Medulla oblongata (tissue), 1 donor: ENCODE measurements around the gene MRPL14.
A peak's percentile ranks its signal among the peaks of the same experiment; 100 is the strongest.

Experiments
- DNase-seq: peaks from one replicate; pipeline ENCODE4 v3.0.0-alpha.2; 2015; ENCODE audit errors: extremely low spot score

The MRPL14 gene

GRCh38 chr6:44126320-44127149 is 717 bp downstream of the MRPL14 start:
- DNase-seq, result peak; percentile 41

DNA sequence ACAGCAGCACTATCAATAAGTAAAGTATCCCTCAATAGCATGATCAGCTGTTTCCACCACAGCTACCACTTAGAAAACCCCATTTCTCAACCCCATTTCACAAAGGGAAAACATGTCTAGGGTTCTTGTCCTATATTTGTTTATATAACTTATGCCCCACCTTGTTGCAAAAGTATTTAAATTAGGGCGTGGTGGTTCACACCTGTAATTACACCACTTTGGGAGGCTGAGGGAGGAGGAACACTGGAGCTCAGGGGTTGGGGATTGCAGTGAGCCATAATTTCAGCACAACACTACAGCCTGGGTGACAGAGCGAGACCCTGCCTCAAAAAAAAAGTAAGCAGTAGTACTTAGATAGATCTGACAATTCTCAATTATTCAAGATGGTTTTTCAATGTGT is 3.7 kb downstream of the MRPL14 start:
- DNase-seq, result no peak

GRCh38 chr6:44122801-44123200 is 4.5 kb downstream of the MRPL14 start:
- no peak for DNase-seq

DNA sequence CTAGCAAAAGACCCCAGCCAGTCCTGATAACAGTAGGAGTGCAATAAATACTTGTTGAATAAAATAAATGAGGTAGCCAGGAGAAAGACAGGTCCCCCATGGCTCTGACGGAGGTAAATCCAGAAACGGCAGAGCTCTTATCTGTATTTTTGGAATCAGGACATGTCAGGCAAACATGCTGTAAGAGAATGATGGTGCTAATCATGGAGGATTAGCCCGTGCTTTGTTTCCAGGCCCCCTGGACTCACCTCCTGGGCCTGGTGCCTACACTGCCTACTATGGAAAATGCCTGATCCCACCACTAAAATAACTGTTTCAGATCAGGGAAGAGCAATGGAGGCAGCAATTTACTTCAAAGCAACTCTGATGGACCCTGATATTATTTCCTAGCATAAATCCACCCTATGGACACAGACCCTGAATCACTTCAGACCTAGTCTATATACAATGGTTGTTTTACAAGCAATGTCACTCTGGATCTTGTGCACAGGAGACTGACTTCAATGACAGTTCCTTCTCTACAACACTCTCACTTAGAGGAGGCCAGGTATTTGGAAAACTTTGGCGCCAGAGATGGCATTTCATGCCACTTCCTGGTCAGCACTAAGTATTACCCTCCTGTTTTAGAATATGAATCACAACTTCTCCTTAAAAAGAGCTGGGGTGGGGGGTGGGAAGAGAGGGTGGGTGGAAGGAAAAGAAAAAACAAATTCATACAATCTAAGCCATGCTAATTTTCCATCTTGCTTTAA is 6.4 kb downstream of the MRPL14 start:
- DNase-seq, result no peak

DNA sequence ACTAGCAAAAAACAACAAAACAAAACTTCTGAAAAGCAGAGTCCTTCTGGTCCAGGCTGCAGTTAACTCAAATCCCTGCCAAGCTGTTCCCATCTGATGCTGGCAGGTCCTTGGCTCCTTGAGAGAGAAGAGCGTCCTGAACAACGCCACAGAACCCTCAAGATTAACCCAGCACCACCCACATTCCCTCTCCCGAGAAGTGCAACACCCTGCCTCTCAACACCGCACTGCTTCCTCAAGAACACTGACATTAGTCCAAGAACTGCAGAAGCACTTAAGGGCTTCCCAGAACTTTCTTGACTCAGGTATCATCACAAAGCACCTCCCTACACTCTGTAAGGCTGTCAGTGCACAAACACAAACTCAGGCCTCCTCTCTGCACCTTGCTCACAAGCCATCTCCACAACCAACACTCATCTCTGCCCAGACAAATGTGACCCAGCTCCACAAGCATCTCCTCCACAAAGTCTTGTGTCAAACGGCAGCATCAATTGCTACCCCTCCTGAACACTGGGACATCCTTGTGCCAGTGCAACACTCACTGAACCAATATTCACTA is 7.5 kb downstream of the MRPL14 start:
- no peak for DNase-seq

- no peak for DNase-seq
Observed at GRCh38 chr6:44117397-44118128, 9.7 kb downstream of the MRPL14 start.

DNA sequence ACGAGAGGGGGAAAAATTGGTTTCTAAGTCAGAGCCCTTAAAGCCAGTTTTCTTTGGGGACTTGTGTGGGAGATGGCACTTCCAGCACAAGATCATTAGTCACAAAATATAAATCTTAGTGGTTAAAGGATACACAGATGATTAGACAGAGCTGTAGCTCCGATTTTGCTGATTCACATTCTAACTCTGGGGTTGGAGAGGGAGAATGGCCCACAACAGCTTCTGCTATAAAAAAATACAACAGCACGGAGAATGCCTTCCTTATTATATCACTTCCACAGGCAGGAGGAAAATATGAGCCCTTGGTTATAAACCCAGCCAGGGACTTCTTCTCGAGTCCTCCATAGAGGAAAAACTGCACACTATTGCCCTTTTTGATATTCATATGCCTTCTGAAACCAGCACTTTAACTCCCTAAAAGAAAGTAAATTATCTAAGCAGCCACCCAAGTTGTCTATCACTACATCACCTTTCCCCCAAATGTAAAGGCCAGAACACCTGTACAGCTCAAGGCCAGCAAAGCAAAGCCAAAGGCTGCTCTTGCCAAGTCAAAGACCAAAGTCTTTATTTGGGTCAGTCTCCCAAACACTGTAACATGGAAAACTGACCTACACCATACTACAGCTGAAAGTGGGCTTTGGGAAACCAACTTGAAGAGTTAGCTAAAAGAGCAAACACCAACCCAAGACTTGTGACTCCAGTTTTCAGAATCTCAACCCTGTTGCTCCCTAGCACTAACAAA is 10.4 kb downstream of the MRPL14 start:
- no peak for DNase-seq

DNA sequence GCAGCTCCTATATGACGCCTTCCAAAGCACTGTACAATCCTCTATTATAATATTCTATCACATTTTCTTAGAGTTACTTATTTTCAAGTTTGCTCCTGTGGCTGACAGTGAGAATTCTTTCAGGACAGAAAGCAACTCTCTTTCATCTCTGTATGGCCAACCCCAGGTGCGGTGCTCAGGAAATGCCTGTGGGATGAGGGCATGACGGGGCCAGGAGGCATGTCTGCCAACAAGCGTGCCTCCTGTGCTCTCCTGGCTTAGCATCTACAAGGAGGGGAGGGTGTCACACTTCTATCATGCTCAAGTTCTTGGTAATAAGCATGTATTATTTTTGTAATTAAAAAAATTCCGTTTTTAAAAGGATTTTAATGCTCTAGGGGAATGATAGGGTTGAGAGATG is 11.4 kb downstream of the MRPL14 start:
- DNase-seq, result no peak

- DNase-seq, result no peak
Observed at GRCh38 chr6:44113414-44113813, 13.8 kb downstream of the MRPL14 start.

DNA sequence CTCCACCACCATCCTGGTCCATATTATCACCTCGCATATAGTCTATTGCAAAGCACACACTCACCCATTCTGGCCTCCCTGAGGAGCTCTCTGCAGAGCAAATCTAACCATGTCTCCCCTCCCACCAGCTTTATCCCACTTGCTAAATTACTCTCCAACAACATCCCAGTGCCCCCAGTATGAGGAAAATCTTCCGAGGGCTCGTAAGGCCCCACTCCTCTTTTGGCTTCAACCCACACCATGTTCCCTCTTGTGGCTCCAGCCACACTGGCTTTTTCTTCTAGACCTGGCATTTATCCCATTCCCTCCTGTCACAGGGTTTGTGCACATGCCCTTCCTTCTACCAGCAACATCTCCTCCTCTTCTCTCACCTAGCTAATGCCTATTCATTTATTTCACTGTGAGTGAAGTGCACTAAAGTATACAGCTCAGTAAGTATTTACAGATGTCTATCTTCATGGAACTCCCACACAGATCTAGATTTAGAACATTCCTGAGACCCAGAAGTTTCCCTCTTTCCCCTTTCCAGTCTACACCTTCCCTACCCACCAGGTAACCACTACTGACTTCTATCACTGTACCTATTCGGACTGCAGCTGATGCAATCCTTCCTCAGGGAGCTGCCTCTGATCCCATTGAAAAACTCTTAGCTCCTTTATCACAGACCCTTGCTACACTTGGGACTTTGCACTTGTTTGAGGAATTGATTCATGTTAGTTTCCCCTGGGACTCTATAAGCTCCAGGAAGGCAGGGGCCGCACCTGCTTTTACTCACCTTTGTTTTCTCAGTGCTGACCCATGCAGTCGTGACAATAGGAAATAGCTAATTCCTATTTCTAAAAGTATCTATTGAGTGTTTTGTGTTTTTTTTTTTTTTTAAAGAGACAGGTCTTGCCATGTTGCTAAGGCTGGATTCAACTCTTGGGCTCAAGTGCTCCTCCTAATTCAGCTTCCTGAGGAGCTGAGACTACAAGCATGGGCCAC is 15.5 kb downstream of the MRPL14 start:
- no peak for DNase-seq

GRCh38 chr6:44110966-44111365 is 16.3 kb downstream of the MRPL14 start:
- DNase-seq, result no peak

DNA sequence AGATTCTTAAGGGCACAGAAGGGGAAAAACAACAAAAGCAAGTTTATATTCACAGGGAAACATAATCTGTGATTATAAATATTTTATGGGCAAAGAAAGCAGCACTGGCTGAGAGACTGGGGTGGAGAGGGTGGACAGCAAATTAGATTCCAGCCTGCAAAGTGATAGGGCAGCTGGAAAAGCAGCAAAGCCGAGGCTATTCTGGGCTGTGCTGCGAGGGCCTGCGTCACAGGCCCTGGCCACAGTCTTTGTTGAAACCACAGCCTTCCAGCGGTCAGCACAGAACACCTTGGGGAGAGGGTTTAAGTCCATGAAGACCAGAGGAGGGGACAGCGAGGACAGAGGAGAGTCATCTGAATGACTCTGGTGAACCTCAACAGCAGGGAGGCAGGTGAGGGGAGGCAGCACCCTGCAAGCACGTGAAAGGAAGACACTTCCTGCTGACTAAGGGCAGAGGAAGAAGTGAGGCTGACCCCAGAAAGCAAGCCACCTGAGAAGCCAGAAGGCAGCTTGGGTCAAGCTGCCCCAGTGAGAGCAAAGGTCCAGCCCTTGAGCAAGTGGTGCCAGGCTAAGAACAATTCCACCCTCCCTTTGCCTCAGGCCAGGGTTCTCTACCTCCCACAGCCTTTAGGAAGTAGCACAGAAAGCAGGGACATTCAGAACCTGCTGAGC is 17.1 kb downstream of the MRPL14 start:
- DNase-seq, result no peak

GRCh38 chr6:44109212-44109611 is 18.0 kb downstream of the MRPL14 start:
- DNase-seq, result no peak

- no peak for DNase-seq
Observed at GRCh38 chr6:44108471-44108870, 18.8 kb downstream of the MRPL14 start.

- no peak for DNase-seq
Observed at GRCh38 chr6:44107017-44107416, 20.2 kb downstream of the MRPL14 start.

DNA sequence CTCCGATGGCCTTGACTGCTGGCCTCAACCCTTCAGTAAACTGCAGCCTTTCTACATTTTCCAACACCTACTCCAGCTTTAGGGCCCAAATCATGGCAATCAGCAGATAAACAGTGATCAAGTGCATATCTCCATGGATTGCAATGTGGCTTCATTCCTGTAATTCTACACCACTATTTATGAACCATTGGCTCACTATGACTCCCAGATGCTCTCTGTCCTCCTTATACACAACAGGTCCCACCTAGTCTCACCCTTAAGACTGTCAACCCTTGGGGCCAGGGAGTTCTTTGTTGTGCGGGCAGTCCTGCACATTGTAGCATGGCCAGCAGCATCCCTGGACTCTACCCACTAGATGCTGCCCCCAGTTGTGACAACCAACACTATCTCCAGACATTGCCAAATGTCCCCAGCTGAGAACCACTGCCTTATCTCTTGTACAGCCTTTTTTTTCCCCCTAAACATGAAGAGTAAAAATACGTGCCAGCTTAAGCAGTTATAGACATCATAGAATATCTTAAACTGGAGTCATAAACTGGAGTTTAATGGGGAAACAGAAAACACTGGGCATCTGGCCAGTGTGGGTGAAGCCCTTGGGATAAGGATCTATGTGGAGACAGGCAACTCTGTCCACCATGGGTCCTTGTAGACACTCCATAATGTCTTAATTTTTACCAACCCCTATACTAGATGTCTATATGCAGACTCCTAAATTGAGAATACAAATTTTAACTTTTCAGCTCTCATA is 21.1 kb downstream of the MRPL14 start:
- no peak for DNase-seq

DNA sequence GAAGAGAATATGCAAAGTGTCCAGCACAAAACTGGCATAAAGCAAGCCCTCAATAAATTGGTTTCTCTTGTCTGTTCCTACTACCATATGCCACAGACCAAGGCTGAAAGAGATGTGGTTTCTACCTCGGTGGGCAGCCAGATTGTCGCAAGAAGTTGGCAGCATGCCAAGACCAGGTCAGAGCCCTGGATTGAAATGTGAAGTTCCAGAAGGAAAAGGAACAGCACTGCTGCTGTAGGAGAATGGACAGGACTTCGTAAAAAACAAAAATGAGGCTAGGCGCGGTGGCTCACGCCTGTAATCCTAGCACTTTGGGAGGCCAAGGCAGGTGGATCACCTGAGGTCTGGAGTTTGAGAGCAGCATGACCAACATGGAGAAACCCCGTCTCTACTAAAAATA is 22.1 kb downstream of the MRPL14 start:
- peak; percentile 36 for DNase-seq

DNA sequence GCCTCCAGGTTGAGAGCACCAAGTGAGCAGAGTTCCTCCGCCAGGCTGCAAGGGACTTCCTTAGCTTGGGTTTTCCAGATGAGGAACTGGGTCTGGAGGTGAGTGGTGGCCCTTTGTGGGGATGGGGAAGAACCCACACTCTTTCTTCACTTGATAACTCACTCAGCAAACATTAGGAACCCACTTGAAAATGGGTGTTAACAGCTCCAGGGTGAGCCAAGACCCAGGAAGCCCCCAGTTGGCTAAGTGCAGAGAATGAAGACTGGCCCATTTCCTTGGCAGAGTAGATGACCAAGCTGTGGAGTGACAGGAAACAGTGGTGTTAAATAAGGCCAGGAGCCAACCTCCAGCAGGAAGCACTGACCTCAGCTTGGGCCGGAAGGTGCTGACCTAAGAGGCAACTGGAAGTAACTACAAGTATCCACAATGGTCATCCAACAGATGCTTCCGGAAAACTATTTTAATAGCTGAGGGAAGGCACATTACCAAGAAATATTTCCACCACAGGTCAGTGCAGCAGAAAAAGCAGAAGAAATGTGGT is 22.7 kb downstream of the MRPL14 start:
- DNase-seq, result peak; percentile 65

DNA sequence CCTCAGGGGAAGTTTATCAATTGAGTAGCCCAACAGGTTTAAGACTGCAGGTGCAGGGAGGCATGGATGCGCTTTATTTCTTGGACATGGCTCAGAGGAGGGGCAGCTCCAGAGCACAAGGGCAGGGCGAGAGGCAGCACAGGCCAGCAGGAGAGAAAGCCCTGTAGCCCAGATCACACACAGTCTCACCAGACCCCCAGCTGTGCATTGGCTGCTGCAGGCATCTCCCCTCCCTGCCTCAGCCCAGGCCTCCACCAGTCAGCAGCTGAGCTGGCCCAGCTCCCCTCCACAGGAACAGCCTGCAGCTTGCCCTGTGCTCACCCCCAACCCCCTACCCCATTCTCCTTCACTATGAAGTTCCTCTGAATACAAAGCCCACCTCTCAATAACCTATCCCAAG is 24.7 kb downstream of the MRPL14 start:
- DNase-seq, result no peak
